Superior temporal gyrus (tissue), 1 donor: Measurements from ENCODE around the gene TOMM20L.
"Not testable (repeated sequence)": the region's sequence is repeated elsewhere in the genome, so short reads cannot be mapped to it uniquely, and the experiment has no call there.

Experiments used
- DNase-seq: peaks from one replicate; pipeline ENCODE4 v3.0.0-alpha.2; 2016; ENCODE audit errors: extremely low spot score

TOMM20L gene

DNA sequence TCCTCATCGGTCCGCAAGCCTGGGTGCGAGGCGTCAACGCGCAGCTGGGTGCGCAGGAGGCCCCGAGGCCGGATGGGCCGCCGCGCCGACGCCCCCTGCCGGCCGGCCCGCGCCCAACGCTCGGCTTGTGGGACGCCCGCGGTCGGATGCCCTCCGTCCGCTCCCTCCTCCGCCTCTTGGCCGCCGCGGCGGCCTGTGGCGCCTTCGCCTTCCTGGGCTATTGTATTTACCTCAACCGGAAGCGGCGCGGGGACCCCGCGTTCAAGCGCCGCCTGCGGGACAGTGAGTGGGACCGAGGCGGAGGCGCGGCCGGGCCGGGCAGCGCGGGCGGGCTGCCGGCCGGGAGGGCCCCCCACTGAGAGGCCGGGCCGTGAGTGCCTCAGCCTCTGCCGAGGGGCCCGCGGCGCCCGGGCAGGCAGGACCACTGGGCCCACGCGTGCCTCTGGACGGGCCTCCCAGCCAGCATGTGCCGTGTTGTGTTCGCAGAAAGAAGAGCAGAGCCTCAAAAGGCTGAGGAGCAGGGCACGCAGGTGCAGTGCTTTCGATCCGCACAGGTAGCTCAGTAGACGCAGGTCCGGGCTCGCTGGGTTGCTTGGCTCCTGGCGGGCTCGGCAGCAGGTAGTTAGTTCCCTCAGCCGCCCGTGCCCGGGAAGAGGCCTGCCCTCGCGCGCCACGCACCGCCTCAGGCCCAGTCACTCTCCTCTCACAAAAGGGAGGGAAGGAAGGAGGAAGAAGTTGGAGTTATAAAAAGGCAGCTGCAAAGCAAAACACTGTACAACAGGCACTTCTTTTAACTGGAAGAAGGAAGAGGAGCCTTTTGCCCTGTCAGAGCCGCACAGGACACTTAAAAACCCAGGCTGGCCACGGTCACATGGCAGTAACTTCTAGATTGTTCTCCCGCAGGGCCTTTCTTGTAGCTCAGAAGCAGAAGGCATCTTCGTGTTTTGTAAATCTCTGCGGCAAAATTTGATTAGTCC, at the start of gene TOMM20L:
Gene TOMM20L (plus strand): TSS at position 119 of the 977 bp plus-strand sequence. CDS start 28 bp downstream, at position 147.
- DNase-seq: peak; percentile 35

- DNase-seq: no peak
These were observed 42.0 kb upstream of the TOMM20L start for GRCh38 chr14:58353516-58354299.

- DNase-seq: no peak
These were observed 40.9 kb upstream of the TOMM20L start for GRCh38 chr14:58354808-58355207.

- DNase-seq: no peak
These were observed 39.5 kb upstream of the TOMM20L start for GRCh38 chr14:58356268-58356667.

GRCh38 chr14:58362272-58362671, 33.5 kb upstream of the TOMM20L start:
- not testable (repeated sequence) for DNase-seq

DNA sequence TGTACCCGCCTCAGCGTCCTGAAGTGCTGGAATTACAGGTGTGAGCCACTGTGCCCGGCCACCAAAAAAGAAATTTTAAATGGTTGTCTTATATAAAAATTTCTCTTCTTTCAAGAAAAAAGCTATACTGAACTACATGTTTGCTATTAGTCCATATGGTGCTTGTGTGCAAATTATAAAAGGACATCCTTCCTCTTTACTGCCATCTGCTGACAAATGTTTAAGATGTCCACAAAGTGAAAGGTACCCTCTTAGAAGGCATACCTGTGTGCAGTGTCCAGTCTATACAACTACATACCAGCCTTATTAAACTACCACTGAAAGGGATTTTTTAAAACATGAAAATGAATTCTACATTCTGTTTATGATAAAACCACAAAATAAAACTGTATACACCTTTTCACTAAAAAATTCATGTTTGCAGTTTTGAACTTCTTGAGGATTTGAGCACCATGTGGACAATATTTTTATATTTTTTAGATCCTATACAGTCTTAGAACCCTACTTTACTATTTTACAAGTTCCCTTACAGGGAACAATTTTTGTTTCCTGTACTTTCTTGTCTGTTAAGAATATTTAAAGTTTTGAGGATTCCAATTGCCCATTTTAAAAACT, 32.8 kb upstream of the TOMM20L start:
- DNase-seq: peak; percentile 51

- DNase-seq: no peak
These were observed 31.4 kb upstream of the TOMM20L start for GRCh38 chr14:58364316-58364715.

DNA sequence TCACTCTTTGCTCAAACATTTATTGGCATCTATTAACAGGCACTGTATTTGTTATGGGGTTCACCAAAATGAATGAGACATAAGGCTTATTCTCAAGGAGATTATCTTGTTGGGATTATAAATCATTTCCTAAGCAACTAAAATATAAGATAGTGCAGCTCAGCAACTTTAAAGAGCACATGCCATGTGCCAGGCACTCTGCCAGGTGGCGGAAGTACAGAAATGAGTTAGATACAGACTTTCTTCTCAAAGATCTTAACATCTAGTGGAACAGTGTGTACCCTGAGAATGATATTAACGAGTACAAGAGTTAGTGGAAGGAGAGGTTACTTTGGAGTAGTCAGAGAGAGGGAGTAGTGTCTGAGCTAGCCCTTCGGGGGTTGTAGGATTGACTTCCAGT, 28.4 kb upstream of the TOMM20L start:
- no peak for DNase-seq

DNA sequence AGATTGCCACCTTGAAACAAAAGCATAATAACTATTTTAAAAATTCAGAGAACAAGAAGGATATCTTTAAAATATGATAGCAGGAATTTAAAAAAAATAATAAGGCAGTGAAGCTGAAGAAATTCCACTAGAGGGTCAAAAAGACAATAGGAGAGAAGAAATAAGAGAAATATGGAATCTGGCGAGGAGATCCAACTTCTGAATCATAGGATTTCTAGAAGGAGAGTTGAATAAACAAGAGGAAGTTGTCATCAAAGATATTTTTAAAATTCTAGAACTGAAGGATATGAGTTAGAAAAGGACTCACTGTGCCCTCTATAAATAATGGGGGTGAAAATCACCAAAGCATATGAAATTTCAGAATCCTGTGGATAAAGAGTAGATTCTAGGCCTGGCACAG, 26.8 kb upstream of the TOMM20L start:
- DNase-seq: no peak

- no peak for DNase-seq
These were observed 18.9 kb upstream of the TOMM20L start for GRCh38 chr14:58376791-58377190.

- DNase-seq: no peak
These were observed 4.9 kb upstream of the TOMM20L start for GRCh38 chr14:58390830-58391229.

DNA sequence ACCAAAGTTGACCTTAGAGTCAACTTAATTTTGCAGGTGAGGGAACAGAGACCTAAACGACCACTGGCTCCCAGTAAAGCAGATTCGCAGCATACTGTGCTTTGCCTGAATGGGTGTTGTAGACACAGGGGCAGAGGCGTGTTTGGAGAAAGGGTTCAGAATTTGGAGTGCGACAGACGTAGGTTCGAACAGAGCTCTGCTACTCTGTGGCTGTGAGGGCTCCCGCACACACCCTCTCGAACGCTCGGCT, 243 bp upstream of the TOMM20L start:
- no peak for DNase-seq

DNA sequence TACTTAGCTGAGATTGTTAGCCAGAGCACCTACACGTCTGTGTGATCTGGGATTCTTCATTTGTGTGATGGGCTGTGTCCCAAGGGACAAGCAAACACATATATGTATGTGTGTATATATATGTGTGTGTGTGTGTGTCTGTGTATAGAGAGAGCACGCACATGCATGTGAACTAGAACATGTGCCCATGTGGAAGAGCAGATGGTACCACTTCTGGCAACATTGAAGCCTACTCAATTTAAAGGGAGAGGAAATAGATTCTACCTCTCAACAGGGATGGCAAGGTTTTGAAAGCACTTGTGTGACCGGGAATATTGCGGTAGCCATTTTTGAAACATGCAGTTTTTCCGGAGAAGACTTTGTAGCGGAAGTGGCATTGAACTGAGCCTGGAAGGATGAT, 1.4 kb downstream of the TOMM20L start:
- no peak for DNase-seq

DNA sequence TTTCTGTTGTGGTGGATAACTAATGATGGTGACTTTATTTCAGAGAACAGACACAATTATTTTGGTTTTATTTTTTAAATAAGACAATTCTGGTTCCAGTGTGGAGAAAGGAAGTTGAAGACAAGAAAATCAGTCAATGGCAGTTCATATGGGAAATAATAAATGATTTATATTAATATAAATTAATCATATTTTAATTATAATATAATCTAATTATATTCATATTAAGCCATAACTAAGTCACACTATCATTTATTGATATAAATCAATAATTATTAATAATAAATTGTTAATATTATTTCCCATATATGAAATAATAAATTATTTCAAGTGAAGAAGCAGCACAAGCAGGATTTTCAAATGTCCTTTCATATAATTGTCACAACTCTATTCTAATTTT, 2.8 kb downstream of the TOMM20L start:
- DNase-seq: no peak

DNA sequence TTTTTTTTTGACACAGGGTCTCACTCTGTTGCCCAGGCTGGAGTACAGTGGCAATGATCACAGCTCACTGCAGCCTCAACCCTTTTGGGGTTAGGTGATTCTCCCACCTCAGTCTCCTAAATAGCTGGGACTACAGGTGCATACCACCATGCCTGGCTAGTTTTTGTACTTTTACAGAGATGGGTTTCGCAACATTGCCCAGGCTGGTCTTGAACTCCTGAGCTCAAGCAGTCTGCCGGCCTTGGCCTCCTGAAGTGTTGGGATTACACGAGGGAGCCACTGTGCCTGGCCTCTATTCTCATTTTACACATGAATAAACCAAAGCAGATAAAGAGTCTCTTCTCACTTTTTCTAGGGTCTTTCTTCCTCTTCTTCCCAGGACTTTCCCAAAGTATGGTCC, 3.2 kb downstream of the TOMM20L start:
- no peak for DNase-seq

GRCh38 chr14:58401587-58401986, 5.9 kb downstream of the TOMM20L start:
- DNase-seq: no peak

- DNase-seq: peak; percentile 90
These were observed 13.0 kb downstream of the TOMM20L start for GRCh38 chr14:58408681-58409215.

- DNase-seq: no peak
These were observed 19.1 kb downstream of the TOMM20L start for GRCh38 chr14:58414845-58415244.

GRCh38 chr14:58415636-58416547, 20.2 kb downstream of the TOMM20L start:
- DNase-seq: no peak

DNA sequence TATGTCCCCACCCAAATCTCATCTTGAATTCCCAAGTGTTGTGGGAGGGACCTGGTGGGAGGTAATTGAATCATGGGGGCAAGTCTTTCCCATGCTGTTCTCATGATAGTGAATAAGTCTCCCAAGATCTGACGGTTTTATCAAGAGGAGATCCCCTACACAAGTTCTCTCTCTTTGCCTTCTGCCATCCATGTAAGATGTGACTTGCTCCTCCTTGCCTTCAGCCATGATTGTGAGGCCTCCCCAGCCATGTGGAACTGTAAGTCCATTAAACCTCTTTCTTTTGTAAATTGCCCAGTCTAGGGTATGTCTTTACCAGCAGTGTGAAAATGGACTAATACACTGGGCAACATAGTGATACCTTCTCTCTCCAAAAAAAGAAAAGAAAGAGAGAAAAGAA, 21.2 kb downstream of the TOMM20L start:
- DNase-seq: not testable (repeated sequence)

DNA sequence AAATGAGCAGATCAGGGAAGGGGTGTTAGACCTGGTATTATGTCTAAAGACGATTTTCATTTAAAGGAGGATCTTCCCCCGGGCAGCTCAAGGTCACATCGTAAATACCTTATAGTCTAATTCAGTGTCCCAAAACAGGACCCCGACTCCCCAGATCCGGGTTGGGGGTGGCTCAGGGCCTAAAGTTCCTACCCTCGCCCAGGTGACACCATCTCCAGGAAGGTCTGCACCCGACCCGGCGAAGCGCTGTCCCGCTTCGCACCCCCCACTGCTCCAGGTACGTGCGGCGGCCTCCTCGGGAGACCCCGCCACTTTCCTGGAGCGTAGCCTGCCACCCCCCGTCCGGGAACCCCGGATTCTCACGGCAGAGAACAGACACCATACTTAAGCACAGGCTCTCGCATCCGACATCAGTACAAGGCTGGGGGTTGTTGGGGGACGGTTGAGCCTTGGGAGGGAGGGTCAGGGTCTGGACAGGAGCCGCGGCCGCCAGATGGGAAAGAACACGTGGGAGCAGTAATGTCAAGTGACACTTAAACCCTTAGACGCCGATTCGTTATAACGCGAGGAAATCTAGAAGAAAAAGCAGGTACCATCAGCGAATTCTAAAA, 31.0 kb downstream of the TOMM20L start:
- no peak for DNase-seq
